ENCODE results near the gene GDF9. TPM values are rescaled to one million over a fixed set of nuclear protein-coding genes. Genes with fewer than 3 reads are reported as not detected.
A peak's percentile ranks its signal among the peaks of the same experiment; 100 is the strongest.

GDF9 gene
- total RNA-seq, 3 donors from 2014 or later, result 0.33 to 0.64 (median 0.44) TPM

DNA sequence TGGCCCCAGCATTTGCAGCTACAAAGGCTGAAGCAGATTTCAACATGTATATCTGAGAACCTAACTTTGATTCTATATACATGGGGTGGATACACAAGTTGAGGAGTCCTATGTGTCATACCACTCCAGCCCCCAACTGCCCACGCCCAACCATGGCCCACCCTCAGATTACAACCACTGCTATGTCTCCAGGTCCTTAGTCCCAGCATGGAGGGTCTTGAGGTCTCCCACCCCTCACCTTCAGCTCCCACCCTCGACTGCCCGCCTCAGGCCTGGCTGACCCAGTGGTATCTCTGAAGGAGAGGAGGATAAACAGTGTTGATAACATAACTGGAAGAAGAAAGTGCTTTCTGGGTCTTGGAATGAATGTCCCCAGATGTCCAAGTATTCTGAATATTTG is 44.9 kb downstream of the GDF9 start:
- DNase-seq (ENCODE audit: low spot score in 2 of 2), result no peak
- TF ChIP-seq POLR2A (IDR thresholded peaks at IDR 0.05) (no peak), POLR2AphosphoS5 (IDR thresholded peaks at IDR 0.05) (no peak), CTCF (IDR thresholded peaks at IDR 0.05) (no peak)
- H3K9me3 ChIP-seq, result no peaks in the 10 kb centered on the region
- no peak overlapping the region for H3K4me3 ChIP-seq
- H3K27me3 ChIP-seq, result no peaks in the 10 kb centered on the region
- no peaks in the 10 kb centered on the region for H3K4me1 ChIP-seq
- intact Hi-C loops (cut with DNase I; ENCODE audit: low total_unique reads), result no loop called here
- no peak overlapping the region for H3K27ac ChIP-seq
- no peaks in the 10 kb centered on the region for H3K36me3 ChIP-seq

DNA sequence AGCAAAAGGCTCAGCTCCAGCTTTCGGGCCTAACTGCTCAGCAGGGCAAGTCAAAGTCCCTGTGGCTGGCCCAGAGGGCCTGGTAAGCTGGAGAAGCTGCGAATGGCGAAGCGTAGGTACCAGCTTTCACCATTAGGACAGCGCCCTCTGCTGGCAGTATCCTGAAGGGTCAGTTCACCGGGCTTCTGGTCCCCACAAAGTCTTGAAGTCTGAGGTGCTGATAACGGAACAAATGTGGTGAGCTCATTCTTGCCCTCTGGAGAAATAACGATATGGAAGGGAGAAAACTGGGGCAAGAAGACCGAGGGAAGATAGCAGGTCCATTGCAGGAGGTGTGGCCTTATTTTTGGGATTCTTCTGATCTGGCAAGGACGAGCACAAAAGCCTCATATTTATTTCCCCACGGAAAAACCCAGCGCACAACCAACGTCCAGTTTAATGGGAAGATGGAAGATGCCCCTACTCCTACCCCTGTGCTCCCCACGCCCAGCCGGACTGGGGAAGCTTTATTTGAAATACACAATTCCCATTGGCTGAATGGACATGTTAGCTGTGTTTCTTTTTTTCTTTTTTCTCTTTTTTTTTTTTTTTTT is 46.0 kb downstream of the GDF9 start:
- no peaks in the 10 kb centered on the region for H3K9me3 ChIP-seq
- H3K36me3 ChIP-seq, result no peaks in the 10 kb centered on the region
- peak overlapping the region in 2 of 3 donors; percentile 46 to 55 for H3K4me3 ChIP-seq
- no peaks in the 10 kb centered on the region for H3K27me3 ChIP-seq
- DNase-seq (ENCODE audit: low spot score in 2 of 2), result peak; percentile 88 to 91
- H3K4me1 ChIP-seq, result no peaks in the 10 kb centered on the region
- H3K27ac ChIP-seq, result peak overlapping the region in 1 of 2 donors; percentile 18
- intact Hi-C loops (cut with DNase I; ENCODE audit: low total_unique reads), result no loop called here
- peak in 1 of 3 donors; percentile 12 for TF ChIP-seq POLR2AphosphoS5 (IDR thresholded peaks at IDR 0.05)
- TF ChIP-seq CTCF (IDR thresholded peaks at IDR 0.05), result peak; percentile 88 to 97 (median 92)
- no peak for TF ChIP-seq POLR2A (IDR thresholded peaks at IDR 0.05)

GRCh38 chr5:132819468-132819867 is 46.8 kb downstream of the GDF9 start:
- Histone ChIP-seq H3K27ac (peak overlapping the region in 1 of 2 donors; percentile 18), H3K27me3 (no peaks in the 10 kb centered on the region), H3K4me1 (no peaks in the 10 kb centered on the region), H3K4me3 (peak overlapping the region in 2 of 3 donors; percentile 46 to 55), H3K36me3 (no peaks in the 10 kb centered on the region), H3K9me3 (no peaks in the 10 kb centered on the region)
- no peak for TF ChIP-seq CTCF (IDR thresholded peaks at IDR 0.05)
- TF ChIP-seq POLR2AphosphoS5 (IDR thresholded peaks at IDR 0.05), result no peak
- no peak for TF ChIP-seq POLR2A (IDR thresholded peaks at IDR 0.05)
- no peak for DNase-seq (ENCODE audit: low spot score in 2 of 2)
- intact Hi-C loops (cut with DNase I; ENCODE audit: low total_unique reads), result no loop called here

- DNase-seq (ENCODE audit: low spot score in 2 of 2), result no peak
- no peak overlapping the region for H3K4me3 ChIP-seq
- peaks cover 2 to 4% of the 10 kb centered on the region in 2 donors for H3K27me3 ChIP-seq
- intact Hi-C loops (cut with DNase I; ENCODE audit: low total_unique reads), result no loop called here
- no peak for TF ChIP-seq CTCF (IDR thresholded peaks at IDR 0.05)
- no peak for TF ChIP-seq POLR2A (IDR thresholded peaks at IDR 0.05)
- no peak for TF ChIP-seq POLR2AphosphoS5 (IDR thresholded peaks at IDR 0.05)
- no peaks in the 10 kb centered on the region for H3K4me1 ChIP-seq
- H3K27ac ChIP-seq, result no peak overlapping the region
- no peaks in the 10 kb centered on the region for H3K36me3 ChIP-seq
- no peaks in the 10 kb centered on the region for H3K9me3 ChIP-seq
Measured at GRCh38 chr5:132817011-132817410, 49.3 kb downstream of the GDF9 start.

DNA sequence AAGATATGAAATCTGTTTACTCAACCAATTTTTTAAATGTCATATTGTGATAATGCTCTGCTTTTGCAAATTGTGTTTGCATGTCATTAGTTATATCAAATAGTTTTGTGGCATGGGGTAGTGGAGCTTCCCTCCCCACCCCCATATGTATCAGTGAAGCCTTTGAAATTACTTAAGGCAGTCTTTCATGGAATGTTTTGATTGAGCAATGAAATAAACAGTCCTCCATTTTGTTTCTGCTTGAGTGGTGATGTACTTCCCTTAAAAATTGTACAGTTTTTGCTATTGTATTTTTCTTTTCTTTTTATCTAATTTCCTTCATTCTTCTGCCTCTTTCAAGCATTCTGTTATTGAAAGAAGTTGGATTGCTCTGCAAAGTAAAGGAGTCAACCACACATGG is 49.7 kb downstream of the GDF9 start:
- no peaks in the 10 kb centered on the region for H3K36me3 ChIP-seq
- DNase-seq (ENCODE audit: low spot score in 2 of 2), result no peak
- TF ChIP-seq POLR2AphosphoS5 (IDR thresholded peaks at IDR 0.05) (no peak), CTCF (IDR thresholded peaks at IDR 0.05) (no peak)
- H3K27ac ChIP-seq, result no peak overlapping the region
- H3K4me1 ChIP-seq, result no peaks in the 10 kb centered on the region
- H3K27me3 ChIP-seq, result peaks cover 2 to 7% of the 10 kb centered on the region in 2 donors
- no peak overlapping the region for H3K4me3 ChIP-seq
- H3K9me3 ChIP-seq, result no peaks in the 10 kb centered on the region
- intact Hi-C loops (cut with DNase I; ENCODE audit: low total_unique reads), result no loop called here

Measured in breast epithelium (tissue), 4 donors.